Mesothelial cell of epicardium (in vitro differentiated cells): ENCODE measurements around the gene MYD88. TPM values are rescaled to one million over a fixed set of nuclear protein-coding genes. Genes with fewer than 3 reads are reported as not detected.

Source experiments
- DNase-seq, 2 experiments: peaks; one replicate each; pipeline ENCODE4 v3.0.0; 2021; ENCODE audit warnings: low spot score in 2 of 2; ENCODE audit not compliant: unreplicated experiment in 2 of 2
- H3K27ac Mint-ChIP-seq: 2 replicates; pipeline ENCODE4 v1.8.0; 2021; ENCODE audit warnings: mixed read lengths
- H3K27me3 Mint-ChIP-seq: 2 replicates; pipeline ENCODE4 v1.8.0; 2021; ENCODE audit warnings: low read depth, mixed read lengths
- H3K36me3 Mint-ChIP-seq: 2 replicates; pipeline ENCODE4 v1.8.0; 2021; ENCODE audit warnings: mixed read lengths
- H3K4me1 Mint-ChIP-seq: 2 replicates; pipeline ENCODE4 v1.8.0; 2021; ENCODE audit warnings: mixed read lengths
- H3K4me3 Mint-ChIP-seq: 2 replicates; pipeline ENCODE4 v1.8.0; 2021; ENCODE audit warnings: mild to moderate bottlenecking, moderate library complexity, mixed read lengths
- H3K9me3 Mint-ChIP-seq: 2 replicates; pipeline ENCODE4 v1.8.0; 2021; ENCODE audit warnings: mixed read lengths
- total RNA-seq: library from RNA; stranded (reverse); gene quantifications from 3 replicates; pipeline ENCODE4 v1.2.1, GENCODE V29; 2021
- TF ChIP-seq, protein P1 (sequence below): fragments of 200-600 bp; sonication (generic); IDR thresholded peaks from one replicate; pipeline ENCODE4 v1.5.0; 2021; ENCODE audit warnings: antibody characterized with exemption; ENCODE audit not compliant: unreplicated experiment

The MYD88 gene
- total RNA-seq, 1 donor from 2014 or later: 27.3 TPM

GRCh38 chr3:38141952-38142273, 3.5 kb downstream of the MYD88 start:
- no peak for DNase-seq
- no peak overlapping the region for H3K4me3 Mint-ChIP-seq
- H3K27me3 Mint-ChIP-seq: no peaks in the 10 kb centered on the region
- no peak overlapping the region for H3K27ac Mint-ChIP-seq
- peaks cover 10% of the 10 kb centered on the region for H3K36me3 Mint-ChIP-seq
- TF ChIP-seq, protein P1, sequence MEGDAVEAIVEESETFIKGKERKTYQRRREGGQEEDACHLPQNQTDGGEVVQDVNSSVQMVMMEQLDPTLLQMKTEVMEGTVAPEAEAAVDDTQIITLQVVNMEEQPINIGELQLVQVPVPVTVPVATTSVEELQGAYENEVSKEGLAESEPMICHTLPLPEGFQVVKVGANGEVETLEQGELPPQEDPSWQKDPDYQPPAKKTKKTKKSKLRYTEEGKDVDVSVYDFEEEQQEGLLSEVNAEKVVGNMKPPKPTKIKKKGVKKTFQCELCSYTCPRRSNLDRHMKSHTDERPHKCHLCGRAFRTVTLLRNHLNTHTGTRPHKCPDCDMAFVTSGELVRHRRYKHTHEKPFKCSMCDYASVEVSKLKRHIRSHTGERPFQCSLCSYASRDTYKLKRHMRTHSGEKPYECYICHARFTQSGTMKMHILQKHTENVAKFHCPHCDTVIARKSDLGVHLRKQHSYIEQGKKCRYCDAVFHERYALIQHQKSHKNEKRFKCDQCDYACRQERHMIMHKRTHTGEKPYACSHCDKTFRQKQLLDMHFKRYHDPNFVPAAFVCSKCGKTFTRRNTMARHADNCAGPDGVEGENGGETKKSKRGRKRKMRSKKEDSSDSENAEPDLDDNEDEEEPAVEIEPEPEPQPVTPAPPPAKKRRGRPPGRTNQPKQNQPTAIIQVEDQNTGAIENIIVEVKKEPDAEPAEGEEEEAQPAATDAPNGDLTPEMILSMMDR: no peak
- peaks cover 13% of the 10 kb centered on the region for H3K9me3 Mint-ChIP-seq
- H3K4me1 Mint-ChIP-seq: peaks cover 23% of the 10 kb centered on the region

- Mint-ChIP-seq H3K9me3 (peaks cover 23% of the 10 kb centered on the region), H3K4me1 (peaks cover 17% of the 10 kb centered on the region), H3K4me3 (no peak overlapping the region), H3K27me3 (no peaks in the 10 kb centered on the region), H3K36me3 (peaks cover 10% of the 10 kb centered on the region), H3K27ac (no peak overlapping the region)
- no peak for DNase-seq
- TF ChIP-seq, protein P1: no peak
Measured at GRCh38 chr3:38142959-38143358, 4.5 kb downstream of the MYD88 start.

GRCh38 chr3:38143511-38143910, 5.0 kb downstream of the MYD88 start:
- Mint-ChIP-seq H3K4me3 (no peak overlapping the region), H3K9me3 (peaks cover 23% of the 10 kb centered on the region), H3K4me1 (peaks cover 12% of the 10 kb centered on the region), H3K27me3 (no peaks in the 10 kb centered on the region), H3K36me3 (peaks cover 10% of the 10 kb centered on the region), H3K27ac (no peak overlapping the region)
- DNase-seq: no peak
- TF ChIP-seq, protein P1: no peak

DNA sequence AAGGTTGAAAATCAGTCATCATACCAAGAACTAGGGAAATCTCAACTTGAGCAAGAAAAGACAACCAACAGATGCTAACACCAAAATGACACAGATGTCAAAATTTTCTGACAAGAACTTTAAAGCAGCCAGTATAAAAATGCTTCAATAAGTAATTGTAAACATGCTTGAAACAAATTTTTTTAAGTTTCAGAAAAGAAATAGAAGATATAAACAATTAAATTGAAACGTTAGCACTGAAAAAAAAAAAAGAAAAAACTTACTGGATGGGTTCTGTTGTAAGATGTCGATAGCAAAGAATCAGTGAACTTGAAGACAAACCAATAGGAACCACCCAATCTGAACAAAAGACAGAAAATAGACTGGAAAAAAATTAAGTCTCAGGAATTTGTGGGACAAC, 8.0 kb downstream of the MYD88 start:
- TF ChIP-seq, protein P1: no peak
- no peaks in the 10 kb centered on the region for H3K4me1 Mint-ChIP-seq
- H3K27ac Mint-ChIP-seq: no peak overlapping the region
- H3K36me3 Mint-ChIP-seq: peaks cover 7% of the 10 kb centered on the region
- H3K27me3 Mint-ChIP-seq: no peaks in the 10 kb centered on the region
- no peak overlapping the region for H3K4me3 Mint-ChIP-seq
- H3K9me3 Mint-ChIP-seq: peaks cover 23% of the 10 kb centered on the region
- DNase-seq: no peak

DNA sequence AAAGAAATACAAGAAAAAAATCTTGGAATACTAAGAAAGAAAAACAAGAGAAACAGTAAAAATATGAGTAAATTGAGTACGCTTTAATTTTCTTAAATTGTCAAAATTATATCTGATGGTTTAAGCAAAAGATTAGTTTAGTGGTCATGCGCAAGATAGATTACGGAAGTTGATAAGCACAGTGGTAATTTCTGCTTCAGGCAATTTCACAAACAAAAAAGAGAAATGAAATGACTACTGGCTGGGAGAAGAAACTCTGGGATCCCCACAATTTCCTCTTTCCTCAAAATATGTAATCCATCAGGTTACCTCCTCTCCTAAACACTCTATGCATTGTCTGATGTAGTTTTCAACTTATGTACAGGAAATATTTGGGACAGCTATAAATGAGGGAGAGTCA, 9.0 kb downstream of the MYD88 start:
- H3K9me3 Mint-ChIP-seq: peaks cover 23% of the 10 kb centered on the region
- no peaks in the 10 kb centered on the region for H3K4me1 Mint-ChIP-seq
- H3K4me3 Mint-ChIP-seq: no peak overlapping the region
- peaks cover 2% of the 10 kb centered on the region for H3K36me3 Mint-ChIP-seq
- no peaks in the 10 kb centered on the region for H3K27me3 Mint-ChIP-seq
- no peak overlapping the region for H3K27ac Mint-ChIP-seq
- TF ChIP-seq, protein P1: no peak
- no peak for DNase-seq

DNA sequence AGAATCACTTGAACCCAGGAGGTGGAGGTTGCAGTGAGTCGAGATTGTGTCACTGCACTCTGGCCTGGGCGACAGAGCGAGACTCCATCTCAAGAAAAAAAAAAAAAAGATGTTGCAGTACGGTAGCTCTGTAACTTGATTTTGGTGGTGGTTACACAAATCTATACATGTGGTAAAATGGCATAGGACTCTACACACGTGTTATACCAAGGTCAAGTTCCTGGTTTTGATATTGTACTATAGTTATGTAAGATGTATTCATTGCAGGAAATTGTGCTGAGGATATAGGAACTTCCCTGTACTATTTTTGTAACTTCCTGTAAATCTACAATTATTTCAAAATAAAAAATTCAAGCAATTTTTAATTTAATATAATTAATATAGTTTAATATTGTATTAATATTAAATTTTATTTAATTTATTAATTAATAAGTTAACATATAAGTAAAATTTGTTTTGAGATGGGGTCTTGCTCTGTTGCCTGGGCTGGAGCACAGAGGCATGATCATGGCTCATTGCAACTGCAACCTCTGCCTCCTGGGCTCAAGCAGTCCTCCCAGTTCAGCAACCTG, 9.9 kb downstream of the MYD88 start:
- H3K27me3 Mint-ChIP-seq: no peaks in the 10 kb centered on the region
- H3K4me3 Mint-ChIP-seq: no peak overlapping the region
- peaks cover under 1% of the 10 kb centered on the region for H3K4me1 Mint-ChIP-seq
- H3K9me3 Mint-ChIP-seq: peaks cover 23% of the 10 kb centered on the region
- peaks cover 2% of the 10 kb centered on the region for H3K36me3 Mint-ChIP-seq
- DNase-seq: no peak
- H3K27ac Mint-ChIP-seq: no peak overlapping the region
- TF ChIP-seq, protein P1: no peak
